VCaP (cell line): Measurements from ENCODE around the gene CYP4F2.
"Not testable (repeated sequence)": the region's sequence is repeated elsewhere in the genome, so short reads cannot be mapped to it uniquely, and the experiment has no call there.

Experiments used
- H3K27ac ChIP-seq: fragments of 450-650 bp; 2 replicates; pipeline ENCODE4 v1.5.1; 2017
- CTCF ChIP-seq: fragments of 450-650 bp; conservative IDR thresholded peaks from 2 replicates; pipeline ENCODE4 v1.5.1; 2017; ENCODE audit warnings: mild to moderate bottlenecking, moderate library complexity

Gene CYP4F2

GRCh38 chr19:15831626-15832025, 66.2 kb downstream of the CYP4F2 start:
- TF ChIP-seq CTCF: no peak
- H3K27ac ChIP-seq: no peak overlapping the region

DNA sequence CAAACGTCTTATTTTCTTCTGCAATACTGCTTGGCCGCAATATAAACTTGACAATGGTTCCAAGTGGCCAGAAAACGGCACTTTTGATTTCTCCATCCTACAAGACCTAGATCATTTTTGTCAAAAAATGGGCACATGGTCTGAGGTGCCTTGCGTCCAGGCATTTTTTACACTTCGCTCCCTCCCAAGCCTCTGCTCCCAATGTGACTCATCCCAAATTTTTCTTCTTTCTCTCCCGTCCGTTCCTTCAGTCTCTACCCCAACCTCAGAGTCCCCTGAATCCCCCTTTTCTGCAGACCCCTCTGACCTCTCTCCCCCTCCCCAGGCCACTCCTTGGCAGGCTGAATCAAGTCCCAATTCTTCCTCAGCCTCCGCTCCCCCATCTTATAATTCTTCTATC, 68.1 kb downstream of the CYP4F2 start:
- TF ChIP-seq CTCF: no peak
- no peak overlapping the region for H3K27ac ChIP-seq

GRCh38 chr19:15829306-15829698, 68.6 kb downstream of the CYP4F2 start:
- no peak for TF ChIP-seq CTCF
- no peak overlapping the region for H3K27ac ChIP-seq

- H3K27ac ChIP-seq: not testable (repeated sequence)
Measured at GRCh38 chr19:15828611-15829305, 69.1 kb downstream of the CYP4F2 start.

GRCh38 chr19:15828121-15828610, 69.7 kb downstream of the CYP4F2 start:
- no peak overlapping the region for H3K27ac ChIP-seq

More at GRCh38 chr19:15828121-15828610, 69.7 kb downstream of the CYP4F2 start:
- no peak for TF ChIP-seq CTCF
